Epithelial cell of esophagus (primary cell): ENCODE measurements around the gene PDE5A.

Source experiments
- DNase-seq: peaks from one replicate; pipeline ENCODE4 v3.0.0; 2010; ENCODE audit warnings: low read depth
- H3K4me3 ChIP-seq: 2 replicates; pipeline ENCODE4 v1.5.1; 2011; ENCODE audit warnings: mild to moderate bottlenecking, low read length, control low read depth
- TF ChIP-seq, protein P1 (sequence below): IDR thresholded peaks from 2 replicates; pipeline ENCODE4 v1.5.1; 2011; ENCODE audit warnings: low read depth, mild to moderate bottlenecking, low read length, control low read depth, inconsistent platforms; ENCODE audit not compliant: insufficient read depth; ENCODE audit errors: missing control alignments

The PDE5A gene

GRCh38 chr4:119564106-119564505 is 64.5 kb downstream of the PDE5A start:
- no peak overlapping the region for H3K4me3 ChIP-seq
- no peak for DNase-seq
- TF ChIP-seq, protein P1, sequence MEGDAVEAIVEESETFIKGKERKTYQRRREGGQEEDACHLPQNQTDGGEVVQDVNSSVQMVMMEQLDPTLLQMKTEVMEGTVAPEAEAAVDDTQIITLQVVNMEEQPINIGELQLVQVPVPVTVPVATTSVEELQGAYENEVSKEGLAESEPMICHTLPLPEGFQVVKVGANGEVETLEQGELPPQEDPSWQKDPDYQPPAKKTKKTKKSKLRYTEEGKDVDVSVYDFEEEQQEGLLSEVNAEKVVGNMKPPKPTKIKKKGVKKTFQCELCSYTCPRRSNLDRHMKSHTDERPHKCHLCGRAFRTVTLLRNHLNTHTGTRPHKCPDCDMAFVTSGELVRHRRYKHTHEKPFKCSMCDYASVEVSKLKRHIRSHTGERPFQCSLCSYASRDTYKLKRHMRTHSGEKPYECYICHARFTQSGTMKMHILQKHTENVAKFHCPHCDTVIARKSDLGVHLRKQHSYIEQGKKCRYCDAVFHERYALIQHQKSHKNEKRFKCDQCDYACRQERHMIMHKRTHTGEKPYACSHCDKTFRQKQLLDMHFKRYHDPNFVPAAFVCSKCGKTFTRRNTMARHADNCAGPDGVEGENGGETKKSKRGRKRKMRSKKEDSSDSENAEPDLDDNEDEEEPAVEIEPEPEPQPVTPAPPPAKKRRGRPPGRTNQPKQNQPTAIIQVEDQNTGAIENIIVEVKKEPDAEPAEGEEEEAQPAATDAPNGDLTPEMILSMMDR, result no peak

DNA sequence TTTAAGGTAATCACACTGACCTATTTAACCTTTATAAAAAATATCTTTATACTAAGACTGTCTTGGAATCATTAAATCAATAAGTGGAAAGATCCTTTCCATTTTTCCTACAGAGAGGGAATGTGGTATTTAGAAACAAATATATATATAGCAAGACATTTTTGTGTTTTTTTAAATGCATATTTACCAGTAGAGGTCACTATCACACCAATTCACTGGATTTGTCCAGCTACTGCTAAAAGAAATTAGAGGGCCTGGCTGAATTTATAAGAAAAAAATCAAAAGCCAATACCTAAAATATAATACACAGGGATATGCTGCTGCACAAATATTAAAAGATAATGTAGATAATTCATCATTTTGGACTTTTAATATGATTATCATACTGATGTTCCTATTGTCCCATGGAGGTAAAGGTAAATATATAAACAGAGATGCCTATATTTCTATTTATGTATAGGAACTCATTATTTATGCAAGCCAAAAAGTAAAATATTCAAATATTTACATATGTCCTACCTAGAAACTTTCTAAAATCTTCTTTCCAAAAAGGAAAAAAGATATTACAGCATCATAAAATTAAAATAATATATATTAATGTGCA is 69.5 kb downstream of the PDE5A start:
- peak; percentile 57 for DNase-seq
- TF ChIP-seq, protein P1, result peak; percentile 38
- H3K4me3 ChIP-seq, result no peak overlapping the region

GRCh38 chr4:119550857-119551532 is 77.6 kb downstream of the PDE5A start:
- DNase-seq, result peak; percentile 19
- TF ChIP-seq, protein P1, result no peak
- no peak overlapping the region for H3K4me3 ChIP-seq

DNA sequence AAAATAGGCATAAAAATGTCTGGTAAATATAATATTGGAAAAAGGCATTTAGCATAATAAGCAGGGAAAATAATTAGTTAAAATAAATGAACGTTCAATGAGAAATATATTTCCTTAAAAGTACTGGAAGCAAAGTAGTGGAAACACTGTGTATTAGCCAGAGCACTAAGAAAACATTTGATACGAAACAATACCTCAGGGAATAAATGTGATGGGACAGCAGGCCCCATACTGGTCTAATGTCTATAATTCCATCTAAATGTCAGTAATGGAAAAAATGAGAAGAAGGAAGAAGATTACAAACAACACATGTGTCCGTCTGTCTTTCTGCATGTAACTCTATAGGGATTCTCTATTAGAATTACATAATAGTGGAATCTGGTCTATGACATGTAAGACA is 79.0 kb downstream of the PDE5A start:
- TF ChIP-seq, protein P1, result no peak
- DNase-seq, result no peak
- H3K4me3 ChIP-seq, result no peak overlapping the region

DNA sequence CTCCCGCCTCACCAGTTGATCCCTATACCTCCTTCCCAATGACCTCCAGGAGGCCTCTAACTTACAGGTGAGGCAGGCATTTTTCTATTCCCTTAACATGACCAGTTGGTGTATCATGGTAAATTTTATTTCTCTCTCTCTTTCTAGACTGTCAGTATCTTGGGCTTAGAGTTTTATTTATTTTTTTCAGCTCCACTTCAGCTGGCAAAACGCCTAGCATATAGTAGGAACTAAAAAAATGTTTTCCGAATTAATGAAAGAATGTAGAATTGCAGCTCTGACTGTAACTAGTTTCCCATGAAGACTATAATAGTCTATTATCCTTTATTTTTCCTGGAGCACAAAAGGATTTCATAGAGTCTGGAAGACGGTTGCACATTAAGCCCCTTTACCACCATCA is 84.8 kb downstream of the PDE5A start:
- TF ChIP-seq, protein P1, result no peak
- DNase-seq, result no peak
- no peak overlapping the region for H3K4me3 ChIP-seq

DNA sequence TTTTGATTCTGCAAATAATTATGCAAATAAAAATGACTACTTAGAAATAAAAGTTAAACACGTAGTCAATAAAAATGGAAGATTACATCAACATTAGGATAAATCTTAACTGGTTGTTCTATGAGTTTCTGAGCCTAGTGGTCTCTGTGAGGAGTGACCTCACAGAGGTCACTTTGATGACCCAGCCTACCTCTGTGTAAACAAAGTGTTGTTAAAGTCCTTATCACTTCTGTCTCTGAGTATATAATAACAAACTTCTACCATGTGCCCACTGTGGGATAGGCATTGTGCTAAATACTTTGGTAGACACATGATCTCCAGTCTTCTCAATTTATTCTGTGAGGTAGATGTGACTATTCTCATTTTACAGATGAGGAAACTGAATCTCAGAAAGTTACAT is 85.4 kb downstream of the PDE5A start:
- no peak for DNase-seq
- no peak overlapping the region for H3K4me3 ChIP-seq
- TF ChIP-seq, protein P1, result no peak

DNA sequence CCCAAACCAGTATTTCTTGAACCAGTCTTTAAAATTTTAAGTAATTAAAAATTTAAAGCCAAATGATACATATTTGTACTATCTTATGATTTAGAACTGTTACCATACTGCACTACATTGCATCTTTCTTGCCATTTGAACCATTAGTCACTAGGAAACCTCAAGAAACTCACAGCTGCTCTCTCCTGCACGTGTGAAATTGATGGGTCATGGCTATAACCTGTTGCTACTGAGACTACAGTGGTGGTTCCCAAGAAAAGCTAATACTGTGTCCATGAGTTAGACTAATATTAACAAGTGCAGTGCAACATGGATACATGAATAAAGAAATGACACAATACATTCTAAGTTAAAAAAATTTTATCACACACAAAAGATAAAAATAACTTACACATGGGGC is 88.4 kb downstream of the PDE5A start:
- TF ChIP-seq, protein P1, result no peak
- no peak for DNase-seq
- H3K4me3 ChIP-seq, result no peak overlapping the region
